OCI-LY1 (cell line): ENCODE data around the gene IL7R.

Experiments
- H2AFZ ChIP-seq: fragments of 200-600 bp; sonication (generic), shearing (Covaris generic); 2 replicates; pipeline ENCODE4 v1.6.0; 2014; ENCODE audit warnings: antibody characterized with exemption, mild to moderate bottlenecking, low read length
- H3F3A ChIP-seq: fragments of 200-600 bp; sonication (generic), shearing (Covaris generic); 2 replicates; pipeline ENCODE4 v1.6.0; 2014; ENCODE audit warnings: mild to moderate bottlenecking, antibody characterized with exemption, low read length, moderate library complexity; ENCODE audit not compliant: insufficient read depth
- H3K27ac ChIP-seq: fragments of 200-600 bp; sonication (generic); 2 replicates; pipeline ENCODE4 v1.5.1; 2014; ENCODE audit warnings: low read length, mixed run types, mild to moderate bottlenecking, low read depth; ENCODE audit not compliant: poor library complexity, severe bottlenecking
- H3K27me3 ChIP-seq: fragments of 200-600 bp; sonication (generic); 2 replicates; pipeline ENCODE4 v1.6.0; 2014; ENCODE audit warnings: antibody characterized with exemption, mild to moderate bottlenecking, low read length, moderate library complexity; ENCODE audit not compliant: insufficient read depth
- H3K36me3 ChIP-seq: fragments of 200-600 bp; sonication (generic); 2 replicates; pipeline ENCODE4 v1.6.1; 2014; ENCODE audit warnings: mild to moderate bottlenecking, antibody characterized with exemption, low read length, moderate library complexity, mixed read lengths; ENCODE audit not compliant: insufficient read depth
- H3K4me1 ChIP-seq: fragments of 200-600 bp; sonication (generic); 2 replicates; pipeline ENCODE4 v1.5.1; 2014; ENCODE audit warnings: mild to moderate bottlenecking, low read length, moderate library complexity; ENCODE audit not compliant: insufficient read depth, severe bottlenecking
- H3K4me2 ChIP-seq: fragments of 200-600 bp; sonication (generic), shearing (Covaris generic); 2 replicates; pipeline ENCODE4 v1.6.1; 2014; ENCODE audit warnings: low read length
- H3K4me3 ChIP-seq: fragments of 200-600 bp; sonication (generic); 2 replicates; pipeline ENCODE4 v1.5.1; 2014; ENCODE audit warnings: low read length, low read depth, mild to moderate bottlenecking, mixed read lengths; ENCODE audit not compliant: poor library complexity, severe bottlenecking
- H3K79me2 ChIP-seq: fragments of 200-600 bp; shearing (Covaris generic); 2 replicates; pipeline ENCODE4 v1.6.1; 2016; ENCODE audit warnings: mixed run types, low read length, mixed read lengths; ENCODE audit not compliant: insufficient read depth
- H3K9ac ChIP-seq: fragments of 200-600 bp; sonication (generic), shearing (Covaris generic); 2 replicates; pipeline ENCODE4 v1.6.1; 2014; ENCODE audit warnings: mild to moderate bottlenecking, low read length, mixed read lengths
- H3K9me2 ChIP-seq: fragments of 200-600 bp; sonication (generic), shearing (Covaris generic); 2 replicates; pipeline ENCODE4 v1.6.1; 2014; ENCODE audit warnings: low read depth, mild to moderate bottlenecking, low read length, mixed read lengths
- H3K9me3 ChIP-seq: fragments of 200-600 bp; shearing (Covaris generic); 2 replicates; pipeline ENCODE4 v1.6.1; 2014; ENCODE audit warnings: low read length, mixed read lengths
- H4K20me1 ChIP-seq: fragments of 200-600 bp; sonication (generic), shearing (Covaris generic); 2 replicates; pipeline ENCODE4 v1.6.0; 2016; ENCODE audit warnings: mild to moderate bottlenecking, low read length; ENCODE audit not compliant: insufficient read depth
- CTCF ChIP-seq: fragments of 200-600 bp; sonication (generic), shearing (Covaris generic); IDR thresholded peaks from 2 replicates; pipeline ENCODE4 v1.5.1; 2017; ENCODE audit warnings: mild to moderate bottlenecking, antibody characterized with exemption, low read length, moderate library complexity, mixed read lengths
- EZH2 ChIP-seq: fragments of 200-600 bp; sonication (generic), shearing (Covaris generic); IDR thresholded peaks from 2 replicates; pipeline ENCODE4 v1.8.0; 2017; ENCODE audit warnings: borderline replicate concordance, mixed run types, mild to moderate bottlenecking, antibody characterized with exemption, low read length, moderate library complexity, mixed read lengths

Gene IL7R

GRCh38 chr5:35920890-35921289 is 64.2 kb downstream of the IL7R start:
- TF ChIP-seq CTCF (peak; percentile 76), EZH2 (no peak)
- peak overlapping the region; percentile 61 for H3K27ac ChIP-seq
- H3K27me3 ChIP-seq = no peaks in the 10 kb centered on the region
- no peak overlapping the region for H3K4me3 ChIP-seq
- H3K4me2 ChIP-seq = peak overlapping the region; percentile 2; the same call in 1 of the 2 replicates
- H4K20me1 ChIP-seq = no peaks in the 10 kb centered on the region
- no peaks in the 10 kb centered on the region for H3K9me2 ChIP-seq
- H3K9me3 ChIP-seq = peaks cover 7% of the 10 kb centered on the region; the same call in 1 of the 2 replicates
- peak overlapping the region; percentile 37; the same call in 1 of the 2 replicates for H3K9ac ChIP-seq
- H3K4me1 ChIP-seq = peaks cover 56% of the 10 kb centered on the region
- H3F3A ChIP-seq = no peaks in the 10 kb centered on the region
- no peaks in the 10 kb centered on the region for H3K79me2 ChIP-seq
- no peaks in the 10 kb centered on the region for H3K36me3 ChIP-seq
- H2AFZ ChIP-seq = no peak overlapping the region

- peak overlapping the region; percentile 37; the same call in 1 of the 2 replicates for H3K9ac ChIP-seq
- H3K79me2 ChIP-seq = no peaks in the 10 kb centered on the region
- no peaks in the 10 kb centered on the region for H3F3A ChIP-seq
- peak overlapping the region; percentile 61 for H3K27ac ChIP-seq
- no peaks in the 10 kb centered on the region for H3K27me3 ChIP-seq
- peaks cover 7% of the 10 kb centered on the region; the same call in 1 of the 2 replicates for H3K9me3 ChIP-seq
- TF ChIP-seq EZH2 (no peak), CTCF (peak; percentile 53; the same call in 1 of the 2 replicates)
- H2AFZ ChIP-seq = no peak overlapping the region
- no peaks in the 10 kb centered on the region for H3K36me3 ChIP-seq
- H3K4me2 ChIP-seq = peak overlapping the region; percentile 32; the same call in 1 of the 2 replicates
- H3K4me3 ChIP-seq = no peak overlapping the region
- H3K9me2 ChIP-seq = no peaks in the 10 kb centered on the region
- peaks cover 61% of the 10 kb centered on the region for H3K4me1 ChIP-seq
- no peaks in the 10 kb centered on the region for H4K20me1 ChIP-seq
Observed at GRCh38 chr5:35921930-35922329, 65.2 kb downstream of the IL7R start.

- no peaks in the 10 kb centered on the region for H3K36me3 ChIP-seq
- H3K27ac ChIP-seq = peak overlapping the region; percentile 61
- H3K9me2 ChIP-seq = no peaks in the 10 kb centered on the region
- no peak overlapping the region for H2AFZ ChIP-seq
- H3K9me3 ChIP-seq = peaks cover 7% of the 10 kb centered on the region; the same call in 1 of the 2 replicates
- peaks cover 61% of the 10 kb centered on the region for H3K4me1 ChIP-seq
- TF ChIP-seq CTCF (no peak), EZH2 (no peak)
- no peaks in the 10 kb centered on the region for H3F3A ChIP-seq
- no peak overlapping the region for H3K4me2 ChIP-seq
- no peaks in the 10 kb centered on the region for H3K79me2 ChIP-seq
- no peaks in the 10 kb centered on the region for H4K20me1 ChIP-seq
- H3K4me3 ChIP-seq = no peak overlapping the region
- H3K27me3 ChIP-seq = no peaks in the 10 kb centered on the region
- no peak overlapping the region for H3K9ac ChIP-seq
Observed at GRCh38 chr5:35922468-35922867, 65.8 kb downstream of the IL7R start.
